H9 (cell line): ENCODE measurements around the gene CTCF. TPM values are rescaled to one million over a fixed set of nuclear protein-coding genes. Genes with fewer than 3 reads are reported as not detected.

Experiments
- DNase-seq: peaks from one replicate; pipeline ENCODE4 v3.0.0-alpha.2; 2017
- H2AFZ ChIP-seq: one replicate; pipeline ENCODE4 v1.6.1; 2013; ENCODE audit warnings: mild to moderate bottlenecking, low read length, control low read depth, moderate library complexity
- H2AK5ac ChIP-seq: 2 replicates; pipeline ENCODE4 v1.6.1; 2013; ENCODE audit warnings: low read length, control low read depth, mixed read lengths; ENCODE audit not compliant: insufficient read length
- H2BK120ac ChIP-seq: one replicate; pipeline ENCODE4 v1.6.1; 2013; ENCODE audit warnings: low read depth, mild to moderate bottlenecking, low read length, control low read depth, inconsistent platforms; ENCODE audit not compliant: poor library complexity, severe bottlenecking
- H2BK12ac ChIP-seq: 2 replicates; pipeline ENCODE4 v1.6.1; 2013; ENCODE audit warnings: low read length, control low read depth, mixed read lengths, low read depth; ENCODE audit not compliant: insufficient read length
- H2BK15ac ChIP-seq: 2 replicates; pipeline ENCODE4 v1.6.1; 2013; ENCODE audit warnings: low read depth, low read length, control low read depth
- H2BK20ac ChIP-seq: one replicate; pipeline ENCODE4 v1.6.1; 2013; ENCODE audit warnings: low read depth, mild to moderate bottlenecking, low read length, control low read depth, inconsistent platforms; ENCODE audit not compliant: poor library complexity, severe bottlenecking
- H2BK5ac ChIP-seq: 2 replicates; pipeline ENCODE4 v1.6.1; 2013; ENCODE audit warnings: low read length, control low read depth, mixed read lengths; ENCODE audit not compliant: insufficient read length
- H3K14ac ChIP-seq: 2 replicates; pipeline ENCODE4 v1.6.1; 2013; ENCODE audit warnings: low read length, control low read depth; ENCODE audit not compliant: insufficient read depth
- H3K18ac ChIP-seq: 2 replicates; pipeline ENCODE4 v1.6.1; 2013; ENCODE audit warnings: low read depth, mild to moderate bottlenecking, mixed read lengths, low read length, control low read depth; ENCODE audit not compliant: insufficient read length
- H3K23ac ChIP-seq: 2 replicates; pipeline ENCODE4 v1.6.1; 2013; ENCODE audit warnings: low read length, control low read depth, mixed read lengths, low read depth; ENCODE audit not compliant: insufficient read length
- H3K23me2 ChIP-seq: 2 replicates; pipeline ENCODE4 v1.6.1; 2013; ENCODE audit warnings: low read depth, mild to moderate bottlenecking, mixed read lengths, low read length, control low read depth; ENCODE audit not compliant: insufficient read length, poor library complexity, severe bottlenecking
- H3K27ac ChIP-seq: 2 replicates; pipeline ENCODE4 v1.5.1; 2013; ENCODE audit warnings: low read length, control low read depth, mixed read lengths, low read depth; ENCODE audit not compliant: insufficient read length
- H3K27me3 ChIP-seq: 2 replicates; pipeline ENCODE4 v1.6.1; 2013; ENCODE audit warnings: low read length, control low read depth, inconsistent platforms; ENCODE audit not compliant: insufficient read depth
- H3K4ac ChIP-seq: 2 replicates; pipeline ENCODE4 v1.6.1; 2013; ENCODE audit warnings: low read depth, mild to moderate bottlenecking, control low read depth, inconsistent platforms, low read length, moderate library complexity
- H3K4me1 ChIP-seq: 2 replicates; pipeline ENCODE4 v1.6.1; 2013; ENCODE audit warnings: low read length, control low read depth, inconsistent platforms; ENCODE audit not compliant: insufficient read depth
- H3K4me2 ChIP-seq: 2 replicates; pipeline ENCODE4 v1.6.1; 2013; ENCODE audit warnings: low read length, control low read depth, mixed read lengths; ENCODE audit not compliant: insufficient read length, insufficient read depth
- H3K56ac ChIP-seq: 2 replicates; pipeline ENCODE4 v1.6.1; 2013; ENCODE audit warnings: low read depth, mild to moderate bottlenecking, mixed read lengths, low read length, control low read depth; ENCODE audit not compliant: insufficient read length
- H3K79me1 ChIP-seq: 2 replicates; pipeline ENCODE4 v1.6.1; 2013; ENCODE audit warnings: low read depth, mild to moderate bottlenecking, moderate library complexity, low read length, control low read depth, inconsistent platforms; ENCODE audit not compliant: insufficient read depth, poor library complexity, severe bottlenecking
- H3K79me2 ChIP-seq: 2 replicates; pipeline ENCODE4 v1.6.1; 2013; ENCODE audit warnings: low read length, control low read depth, inconsistent platforms; ENCODE audit not compliant: insufficient read depth
- H3K9ac ChIP-seq: 2 replicates; pipeline ENCODE4 v1.6.1; 2013; ENCODE audit warnings: low read length, control low read depth, mixed read lengths; ENCODE audit not compliant: insufficient read length; ENCODE audit errors: extremely low read depth
- H3K9me3 ChIP-seq: one replicate; pipeline ENCODE4 v1.6.1; 2013; ENCODE audit warnings: low read depth, low read length, inconsistent platforms; ENCODE audit not compliant: control insufficient read depth
- H3T11ph ChIP-seq: one replicate; pipeline ENCODE4 v1.6.1; 2013; ENCODE audit warnings: mild to moderate bottlenecking, low read length, control low read depth, inconsistent platforms
- H4K20me1 ChIP-seq: one replicate; pipeline ENCODE4 v1.6.1; 2013; ENCODE audit not compliant: control insufficient read depth, insufficient read length, insufficient read depth
- H4K5ac ChIP-seq: 2 replicates; pipeline ENCODE4 v1.6.1; 2013; ENCODE audit warnings: low read depth, mild to moderate bottlenecking, mixed read lengths, low read length, control low read depth; ENCODE audit not compliant: insufficient read length
- H4K8ac ChIP-seq: replicated peaks from 2 replicates; pipeline ENCODE4 v1.6.1; 2013; ENCODE audit warnings: low read length, control low read depth, mixed read lengths, low read depth; ENCODE audit not compliant: insufficient read length
- H4K91ac ChIP-seq: 2 replicates; pipeline ENCODE4 v1.6.1; 2013; ENCODE audit warnings: low read depth, mild to moderate bottlenecking, moderate library complexity, mixed read lengths, low read length, control low read depth; ENCODE audit not compliant: insufficient read length
- H3K27ac Mint-ChIP-seq, 3 experiments: 2 replicates in 2 of 3; 3 replicates in 1 of 3; pipeline ENCODE4 v1.8.0; 2020 to 2021; ENCODE audit warnings: mixed read lengths in 3 of 3, mild to moderate bottlenecking in 1 of 3, moderate library complexity in 1 of 3
- H3K27me3 Mint-ChIP-seq: 2 replicates; pipeline ENCODE4 v1.8.0; 2021; ENCODE audit warnings: low read depth, mild to moderate bottlenecking, moderate library complexity, mixed read lengths
- H3K36me3 Mint-ChIP-seq, 3 experiments: 2 replicates in 2 of 3; 3 replicates in 1 of 3; pipeline ENCODE4 v1.8.0; 2020 to 2021; ENCODE audit warnings: low read depth in 3 of 3, mixed read lengths in 3 of 3; ENCODE audit not compliant: insufficient read depth in 1 of 3
- H3K4me1 Mint-ChIP-seq, 2 experiments: 2 replicates each; pipeline ENCODE4 v1.8.0; 2020; ENCODE audit warnings: mixed read lengths in 2 of 2
- H3K4me3 Mint-ChIP-seq, 2 experiments: 2 replicates in 1 of 2; 3 replicates in 1 of 2; pipeline ENCODE4 v1.8.0; 2020 to 2021; ENCODE audit warnings: mild to moderate bottlenecking in 2 of 2, mixed read lengths in 2 of 2, moderate library complexity in 1 of 2
- H3K9me3 Mint-ChIP-seq, 2 experiments: 2 replicates in 1 of 2; 3 replicates in 1 of 2; pipeline ENCODE4 v1.8.0; 2020; ENCODE audit warnings: mild to moderate bottlenecking in 2 of 2, mixed read lengths in 2 of 2, moderate library complexity in 1 of 2
- CTCF ChIP-seq: fragments of 200-600 bp; sonication (generic); conservative IDR thresholded peaks from 3 replicates; pipeline ENCODE4 v1.8.0; 2021; ENCODE audit warnings: antibody characterized with exemption, mild to moderate bottlenecking
- WGBS: extraction: QIAGEN DNeasy Blood & Tissue Kit; methylation state at CpG from one replicate; pipeline ENCODE4 v1.1.7; 2013; ENCODE audit warnings: missing lambda C conversion rate, low lambda C conversion rate, mixed read lengths; ENCODE audit not compliant: insufficient read length; ENCODE audit errors: extremely low coverage; 5-methylcytosine and 5-hydroxymethylcytosine counted together
- total RNA-seq: library from RNA; stranded (reverse); gene quantifications from 2 replicates; pipeline ENCODE4 v1.2.1, GENCODE V29; 2021

The CTCF gene
- total RNA-seq, 1 experiment from 2014 or later: 87.3 TPM

GRCh38 chr16:67565470-67566100 lies 3.3 kb downstream of the CTCF start:
- H2BK120ac ChIP-seq: no peak overlapping the region
- H3K27ac Mint-ChIP-seq: no peak overlapping the region
- no peaks in the 10 kb centered on the region for H3K9me3 ChIP-seq
- H3K4me2 ChIP-seq: no peak overlapping the region
- H3K23me2 ChIP-seq: peaks cover 12% of the 10 kb centered on the region
- peaks cover 0 to 5% (median 0%) of the 10 kb centered on the region in 3 experiments; a peak in 2 of 7 replicates for H3K36me3 Mint-ChIP-seq
- peaks cover 3% of the 10 kb centered on the region for H3K79me1 ChIP-seq
- no peak overlapping the region for H3K56ac ChIP-seq
- no peak overlapping the region for H3K27ac ChIP-seq
- H3K9ac ChIP-seq: no peak overlapping the region
- H4K8ac ChIP-seq: no peak overlapping the region
- no peak overlapping the region for H2AFZ ChIP-seq
- no peak overlapping the region; a peak in 1 of 5 replicates for H3K4me3 Mint-ChIP-seq
- H3K14ac ChIP-seq: no peak overlapping the region
- H2AK5ac ChIP-seq: no peak overlapping the region
- no peak for TF ChIP-seq CTCF
- H2BK12ac ChIP-seq: no peak overlapping the region
- no peak overlapping the region for H3K18ac ChIP-seq
- H2BK20ac ChIP-seq: no peak overlapping the region
- no peak overlapping the region for H2BK15ac ChIP-seq
- H3K27me3 Mint-ChIP-seq: no peaks in the 10 kb centered on the region
- H3K23ac ChIP-seq: no peak overlapping the region
- no peak overlapping the region for H4K91ac ChIP-seq
- no peak for DNase-seq
- no CpG with 5 or more reads among the region's 8 CpGs for WGBS
- H3K4me1 Mint-ChIP-seq: peaks cover 16 to 22% of the 10 kb centered on the region in 2 experiments
- H2BK5ac ChIP-seq: no peak overlapping the region
- no peaks in the 10 kb centered on the region for H3K27me3 ChIP-seq
- H3T11ph ChIP-seq: no peak overlapping the region
- H3K9me3 Mint-ChIP-seq: no peaks in the 10 kb centered on the region
- peaks cover 40% of the 10 kb centered on the region; the same call in 1 of the 2 replicates for H3K79me2 ChIP-seq
- 0 out of 2 replicates have a peak, but pooled peaks cover 3% of the 10 kb centered on the region for H3K4me1 ChIP-seq
- H4K20me1 ChIP-seq: no peaks in the 10 kb centered on the region
- H3K4ac ChIP-seq: no peak overlapping the region
- no peak overlapping the region for H4K5ac ChIP-seq
